Spleen (tissue), 11 donors: ENCODE results near the gene IGF1R. TPM values are rescaled to one million over a fixed set of nuclear protein-coding genes. Genes with fewer than 3 reads are reported as not detected.

ENCODE experiments used
- DNase-seq: peaks from one replicate; pipeline ENCODE4 v3.0.0-alpha.2; 2020
- H3K27ac ChIP-seq, 8 donors: fragments of 200-600 bp; sonication (generic) in 7 of 8; 1 replicate in 4 of 8; 2 replicates in 4 of 8; pipeline versions ENCODE4 v1.5.0 to v1.8.0; 2016 to 2021; ENCODE audit warnings: inconsistent platforms in 4 of 8, mild to moderate bottlenecking in 4 of 8, moderate library complexity in 1 of 8
- H3K27me3 ChIP-seq, 7 donors: fragments of 200-600 bp; sonication (generic) in 6 of 7; replicated peaks in 1 of 7; 1 replicate in 4 of 7; 2 replicates in 3 of 7; pipeline versions ENCODE4 v1.5.0 to v1.8.0; 2016 to 2021; ENCODE audit warnings: inconsistent platforms in 3 of 7, mild to moderate bottlenecking in 1 of 7
- H3K36me3 ChIP-seq, 6 donors: fragments of 200-600 bp; sonication (generic) in 5 of 6; 1 replicate in 4 of 6; 2 replicates in 2 of 6; pipeline versions ENCODE4 v1.5.0 to v1.8.0; 2016 to 2021; ENCODE audit warnings: inconsistent platforms in 2 of 6
- H3K4me1 ChIP-seq, 6 donors: fragments of 200-600 bp; sonication (generic) in 5 of 6; 1 replicate in 3 of 6; 2 replicates in 3 of 6; pipeline versions ENCODE4 v1.5.0 to v1.8.0; 2016 to 2021; ENCODE audit warnings: inconsistent platforms in 3 of 6
- H3K4me3 ChIP-seq, 8 donors: fragments of 200-600 bp; sonication (generic) in 7 of 8; 1 replicate in 4 of 8; 2 replicates in 4 of 8; pipeline versions ENCODE4 v1.5.0 to v1.8.0; 2016 to 2021; ENCODE audit warnings: inconsistent platforms in 4 of 8, mild to moderate bottlenecking in 4 of 8, moderate library complexity in 2 of 8
- H3K9me3 ChIP-seq, 8 donors: fragments of 200-600 bp; sonication (generic) in 7 of 8; 1 replicate in 4 of 8; 2 replicates in 4 of 8; pipeline versions ENCODE4 v1.5.0 to v1.8.0; 2016 to 2021; ENCODE audit warnings: inconsistent platforms in 4 of 8
- POLR2A ChIP-seq, 3 donors: fragments of 450-650 bp; IDR thresholded peaks; one replicate each; pipeline ENCODE4 v1.5.1; 2017; ENCODE audit warnings: antibody characterized with exemption in 3 of 3, mild to moderate bottlenecking in 1 of 3
- POLR2AphosphoS5 ChIP-seq, 3 donors: sonication (generic); formaldehyde crosslinking; IDR thresholded peaks; one replicate each; pipeline ENCODE4 v1.5.1; 2017; ENCODE audit warnings: antibody characterized with exemption in 3 of 3
- WGBS, 5 donors: extraction: QIAGEN DNeasy Blood & Tissue Kit in 3 of 5; methylation state at CpG; one replicate each; pipeline versions ENCODE4 v1.1.5 to v1.1.7; 2013 to 2018; 5-methylcytosine and 5-hydroxymethylcytosine counted together
- intact Hi-C: fragments of 100-400 bp; cut with DNase I; formaldehyde crosslinking; loops from one replicate; pipeline ENCODE4 v1.15.0; 2023; ENCODE audit warnings: low total_unique reads
- polyA plus RNA-seq, 3 donors: library from polyadenylated mRNA; stranded (reverse); fragments of 200-250 nt; gene quantifications; one replicate each; pipeline ENCODE4 v1.2.1, GENCODE V29; 2013
- total RNA-seq, 7 donors: library from RNA; depleted of rRNA in 3 of 7; stranded (reverse); fragments of >200 nt in 3 of 7; fragmentation: NEBNext Ultra II Directional in 4 of 7; extraction: Animal tissue kit (Norgen Biotek cat#: 25700) in 4 of 7; gene quantifications; one replicate each; pipeline versions ENCODE4 v1.1.0 to v1.2.1, GENCODE V29; 2016 to 2021
- TF ChIP-seq, protein P1 (sequence below), 11 experiments: fragments of 200-600 bp in 7 of 11; fragments of 450-650 bp in 4 of 11; sonication (generic) in 4 of 11; IDR thresholded peaks in 8 of 11; conservative IDR thresholded peaks in 3 of 11; 1 replicate in 7 of 11; 2 replicates in 4 of 11; pipeline versions ENCODE4 v1.4.0 to v1.8.0; 2016 to 2021; ENCODE audit warnings: antibody characterized with exemption in 11 of 11, inconsistent platforms in 4 of 11, mild to moderate bottlenecking in 1 of 11
- donor health status: healthy with polysubstance abuse.
- donor health status: DM: no; HTN: no; CAD: no; lungs with moderate emphysema.
- donor health status: DM: no; HTN: no; CAD: no.
- donor health status: Bipolar disorder and iron deficiency.
- donor health status: healthy.
- donor health status: DM: no; HTN: no; CAD: no.
- donor health status: DM: yes; HTN: yes; CAD: no.

IGF1R gene
- total and polyA plus RNA-seq, 10 donors: 1.1 to 104 (median 53.1) TPM

DNA sequence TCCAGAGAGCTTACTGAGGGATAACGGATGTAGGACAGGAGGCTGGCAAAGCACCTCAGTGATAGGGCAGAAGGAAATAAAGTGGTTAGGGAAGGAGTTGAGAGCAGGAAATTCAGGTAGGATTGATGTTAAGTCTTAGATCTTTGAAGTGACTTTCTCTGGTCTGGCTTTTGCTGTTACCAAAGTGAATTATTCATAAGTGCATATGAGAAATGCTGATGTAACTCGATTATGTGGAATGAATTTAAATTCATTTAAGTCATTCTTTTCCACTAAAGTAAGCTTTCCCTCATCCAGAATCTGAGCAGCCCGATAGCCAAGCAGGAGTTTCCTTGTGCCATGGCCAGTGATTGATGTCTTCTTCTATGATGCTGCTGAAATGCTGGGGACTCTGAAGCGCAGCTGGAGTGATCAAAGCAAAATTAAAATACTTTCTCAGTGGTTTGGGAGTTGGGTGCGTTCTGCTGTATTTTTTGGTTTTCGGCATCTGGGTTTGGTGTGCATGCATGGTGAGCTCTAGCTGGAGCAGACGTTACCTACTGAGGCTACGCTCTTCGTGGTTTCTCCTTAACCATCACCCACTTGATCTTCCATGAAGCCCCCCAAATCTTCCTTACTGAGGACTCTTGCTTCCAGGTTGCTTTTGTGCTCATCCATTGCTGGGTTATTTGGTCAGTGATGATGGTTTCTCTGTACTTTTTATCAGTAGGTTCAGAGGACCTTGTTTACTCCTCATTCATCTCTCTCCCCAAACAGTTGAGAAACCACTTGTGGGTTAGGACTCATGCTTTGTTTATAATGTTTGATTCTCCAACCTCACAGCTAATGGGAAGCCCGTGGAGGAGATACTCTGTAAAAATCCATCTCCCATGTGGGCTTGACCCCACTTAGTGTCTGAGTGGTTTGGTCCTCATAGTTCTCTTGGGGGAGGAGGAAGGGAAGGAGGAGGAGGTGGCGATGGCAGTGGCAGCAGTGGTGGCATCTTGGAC is 72.5 kb downstream of the IGF1R start:
- no peak for DNase-seq
- H3K27ac ChIP-seq: no peak overlapping the region
- no peaks in the 10 kb centered on the region for H3K36me3 ChIP-seq
- no peaks in the 10 kb centered on the region for H3K27me3 ChIP-seq
- no peaks in the 10 kb centered on the region for H3K9me3 ChIP-seq
- H3K4me3 ChIP-seq: no peak overlapping the region
- peaks cover 0 to 63% (median 25%) of the 10 kb centered on the region in 6 donors for H3K4me1 ChIP-seq
- intact Hi-C loops: no loop called here
- 76 to 87% (median 83%) methylated on average over 11 of the region's 11 CpGs for WGBS, 5 donors
- TF ChIP-seq, protein P1, sequence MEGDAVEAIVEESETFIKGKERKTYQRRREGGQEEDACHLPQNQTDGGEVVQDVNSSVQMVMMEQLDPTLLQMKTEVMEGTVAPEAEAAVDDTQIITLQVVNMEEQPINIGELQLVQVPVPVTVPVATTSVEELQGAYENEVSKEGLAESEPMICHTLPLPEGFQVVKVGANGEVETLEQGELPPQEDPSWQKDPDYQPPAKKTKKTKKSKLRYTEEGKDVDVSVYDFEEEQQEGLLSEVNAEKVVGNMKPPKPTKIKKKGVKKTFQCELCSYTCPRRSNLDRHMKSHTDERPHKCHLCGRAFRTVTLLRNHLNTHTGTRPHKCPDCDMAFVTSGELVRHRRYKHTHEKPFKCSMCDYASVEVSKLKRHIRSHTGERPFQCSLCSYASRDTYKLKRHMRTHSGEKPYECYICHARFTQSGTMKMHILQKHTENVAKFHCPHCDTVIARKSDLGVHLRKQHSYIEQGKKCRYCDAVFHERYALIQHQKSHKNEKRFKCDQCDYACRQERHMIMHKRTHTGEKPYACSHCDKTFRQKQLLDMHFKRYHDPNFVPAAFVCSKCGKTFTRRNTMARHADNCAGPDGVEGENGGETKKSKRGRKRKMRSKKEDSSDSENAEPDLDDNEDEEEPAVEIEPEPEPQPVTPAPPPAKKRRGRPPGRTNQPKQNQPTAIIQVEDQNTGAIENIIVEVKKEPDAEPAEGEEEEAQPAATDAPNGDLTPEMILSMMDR (IDR thresholded peaks at IDR 0.05 in 8 of 11, conservative IDR thresholded peaks at IDR 0.05 in 3 of 11): no peak
- TF ChIP-seq POLR2A (IDR thresholded peaks at IDR 0.05) (no peak), POLR2AphosphoS5 (IDR thresholded peaks at IDR 0.05) (no peak)

DNA sequence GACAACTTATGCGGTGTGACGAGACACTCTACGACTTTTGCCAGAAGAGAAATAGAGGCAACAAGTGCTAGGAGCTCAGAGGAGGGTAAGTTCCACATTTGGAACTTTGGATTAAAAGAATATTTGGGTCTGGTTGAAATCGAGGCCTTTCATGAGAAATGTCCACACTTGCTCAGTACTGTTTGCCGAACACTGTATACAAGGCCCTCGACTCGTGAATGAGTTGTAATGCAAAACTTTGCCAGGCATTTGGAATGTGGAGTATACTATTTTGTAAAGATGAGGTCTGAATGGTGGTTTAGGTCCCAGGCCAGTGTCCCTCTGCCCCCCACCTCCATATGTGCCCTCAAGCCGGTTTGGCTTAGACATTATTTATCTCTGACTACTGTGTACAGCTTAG is 73.9 kb downstream of the IGF1R start:
- no peak for DNase-seq
- H3K27ac ChIP-seq: no peak overlapping the region
- TF ChIP-seq POLR2AphosphoS5 (IDR thresholded peaks at IDR 0.05) (no peak), POLR2A (IDR thresholded peaks at IDR 0.05) (no peak)
- TF ChIP-seq, protein P1 (IDR thresholded peaks at IDR 0.05 in 8 of 11, conservative IDR thresholded peaks at IDR 0.05 in 3 of 11): no peak
- no peaks in the 10 kb centered on the region for H3K36me3 ChIP-seq
- H3K9me3 ChIP-seq: no peaks in the 10 kb centered on the region
- 91 to 97% (median 92%) methylated on average over 8 of the region's 8 CpGs for WGBS, 5 donors
- intact Hi-C loops: no loop called here
- H3K27me3 ChIP-seq: no peaks in the 10 kb centered on the region
- H3K4me1 ChIP-seq: peaks cover 0 to 54% (median 21%) of the 10 kb centered on the region in 6 donors
- no peak overlapping the region for H3K4me3 ChIP-seq

DNA sequence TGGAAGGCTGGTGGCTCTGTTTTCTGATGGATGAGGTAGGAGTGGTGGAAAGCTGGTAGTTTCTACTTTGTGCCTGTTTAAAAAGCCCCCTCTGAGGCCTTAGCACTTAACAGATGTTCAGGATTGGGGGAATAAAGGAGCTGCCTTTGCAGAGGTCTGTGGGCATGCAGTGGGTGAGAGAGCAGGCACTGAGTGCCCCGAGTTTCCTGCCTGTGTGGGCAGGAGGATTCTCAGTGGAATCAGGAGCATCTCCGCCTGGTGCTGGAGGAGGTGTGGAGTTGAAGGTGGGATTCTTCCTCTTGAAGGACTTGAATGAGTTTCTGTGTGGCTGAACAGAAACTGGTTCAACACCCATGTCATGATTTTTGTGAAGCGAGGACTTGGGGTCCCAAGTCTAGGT is 74.3 kb downstream of the IGF1R start:
- peaks cover 0 to 54% (median 22%) of the 10 kb centered on the region in 6 donors for H3K4me1 ChIP-seq
- no peak overlapping the region for H3K4me3 ChIP-seq
- H3K36me3 ChIP-seq: no peaks in the 10 kb centered on the region
- H3K27ac ChIP-seq: no peak overlapping the region
- 77 to 88% (median 83%) methylated on average over 3 of the region's 3 CpGs for WGBS, 5 donors
- TF ChIP-seq, protein P1 (IDR thresholded peaks at IDR 0.05 in 8 of 11, conservative IDR thresholded peaks at IDR 0.05 in 3 of 11): no peak
- TF ChIP-seq POLR2A (IDR thresholded peaks at IDR 0.05) (no peak), POLR2AphosphoS5 (IDR thresholded peaks at IDR 0.05) (no peak)
- no peaks in the 10 kb centered on the region for H3K9me3 ChIP-seq
- intact Hi-C loops: no loop called here
- no peak for DNase-seq
- H3K27me3 ChIP-seq: no peaks in the 10 kb centered on the region

DNA sequence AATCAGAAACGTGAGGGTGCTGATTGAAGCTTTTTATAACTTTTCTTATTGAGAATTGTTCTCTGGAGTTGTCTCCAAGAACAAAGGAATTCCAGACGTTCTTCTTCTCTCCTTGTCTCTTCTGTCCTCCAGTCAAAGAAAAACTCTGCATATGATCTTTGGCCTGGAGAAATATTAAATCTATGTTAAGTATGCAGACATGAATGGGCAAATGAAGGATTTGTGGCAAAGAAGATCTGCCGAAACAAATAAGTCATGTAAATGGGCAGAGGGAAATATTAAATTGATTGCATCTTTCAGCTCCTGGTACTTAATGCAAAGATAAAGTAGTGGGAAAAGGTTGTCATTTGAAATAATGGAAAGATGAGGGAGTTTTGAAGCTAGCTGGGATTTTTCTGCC is 74.9 kb downstream of the IGF1R start:
- Histone ChIP-seq H3K27ac (no peak overlapping the region), H3K4me1 (peaks cover 0 to 54% (median 18%) of the 10 kb centered on the region in 6 donors), H3K36me3 (no peaks in the 10 kb centered on the region), H3K4me3 (no peak overlapping the region), H3K27me3 (no peaks in the 10 kb centered on the region), H3K9me3 (no peaks in the 10 kb centered on the region)
- 71 to 84% (median 76%) methylated on average over 3 of the region's 3 CpGs for WGBS, 5 donors
- intact Hi-C loops: no loop called here
- TF ChIP-seq, protein P1 (IDR thresholded peaks at IDR 0.05 in 8 of 11, conservative IDR thresholded peaks at IDR 0.05 in 3 of 11): no peak
- no peak for TF ChIP-seq POLR2AphosphoS5 (IDR thresholded peaks at IDR 0.05)
- no peak for TF ChIP-seq POLR2A (IDR thresholded peaks at IDR 0.05)
- DNase-seq: no peak
